CD4-positive, alpha-beta memory T cell (primary cell): ENCODE measurements around the gene ECHDC3. TPM values are rescaled to one million over a fixed set of nuclear protein-coding genes. Genes with fewer than 3 reads are reported as not detected.

Experiments used
- CTCF ChIA-PET: fragments of 350-600 bp; sonication (Branson Sonifier 250); formaldehyde crosslinking; loops from one replicate; lab custom pipeline; 2021; ENCODE audit warnings: inconsistent platforms; ENCODE audit not compliant: partially characterized antibody; lab: Charles Lee
- POLR2A ChIA-PET: fragments of 350-600 bp; sonication (Branson Sonifier 250); formaldehyde crosslinking; loops from one replicate; lab custom pipeline; 2021; ENCODE audit not compliant: partially characterized antibody; lab: Charles Lee
- DNase-seq, 5 donors: peaks; one replicate each; pipeline versions ENCODE4 v3.0.0 to v3.0.0-alpha.2; 2020 to 2022; ENCODE audit warnings: mixed read lengths in 1 of 5
- H3K27ac ChIP-seq: one replicate; pipeline ENCODE4 v1.7.0; 2013; ENCODE audit warnings: low read depth, low read length
- H3K27me3 ChIP-seq: 2 replicates; pipeline ENCODE4 v1.7.0; 2013; ENCODE audit warnings: mild to moderate bottlenecking, low read length, moderate library complexity; ENCODE audit not compliant: insufficient read depth
- H3K36me3 ChIP-seq: 2 replicates; pipeline ENCODE4 v1.7.0; 2013; ENCODE audit warnings: mild to moderate bottlenecking, low read length, moderate library complexity; ENCODE audit not compliant: insufficient read depth
- H3K4me1 ChIP-seq: 2 replicates; pipeline ENCODE4 v1.7.0; 2013; ENCODE audit warnings: mild to moderate bottlenecking, low read length, moderate library complexity; ENCODE audit not compliant: insufficient read depth
- H3K4me3 ChIP-seq, 2 donors: one replicate each; pipeline ENCODE4 v1.7.0; 2013; ENCODE audit warnings: low read length in 2 of 2, mild to moderate bottlenecking in 1 of 2
- H3K9me3 ChIP-seq, 2 donors: one replicate each; pipeline ENCODE4 v1.7.0; 2013; ENCODE audit warnings: low read length in 2 of 2, control low read depth in 1 of 2; ENCODE audit not compliant: control insufficient read depth in 1 of 2
- H3K27ac Mint-ChIP-seq, 7 donors: one replicate each; pipeline ENCODE4 v1.8.0; 2020 to 2021; ENCODE audit warnings: mixed read lengths in 7 of 7, mild to moderate bottlenecking in 6 of 7, inconsistent platforms in 3 of 7, moderate library complexity in 3 of 7
- H3K27me3 Mint-ChIP-seq, 2 donors: one replicate each; pipeline ENCODE4 v1.8.0; 2020 to 2021; ENCODE audit warnings: mixed read lengths in 2 of 2
- H3K36me3 Mint-ChIP-seq, 2 donors: one replicate each; pipeline ENCODE4 v1.8.0; 2020 to 2021; ENCODE audit warnings: mixed read lengths in 2 of 2, inconsistent platforms in 1 of 2, mild to moderate bottlenecking in 1 of 2
- H3K4me1 Mint-ChIP-seq, 4 donors: one replicate each; pipeline ENCODE4 v1.8.0; 2020 to 2021; ENCODE audit warnings: mixed read lengths in 4 of 4, mild to moderate bottlenecking in 1 of 4
- H3K4me3 Mint-ChIP-seq, 8 donors: one replicate each; pipeline ENCODE4 v1.8.0; 2020 to 2021; ENCODE audit warnings: mixed read lengths in 8 of 8, mild to moderate bottlenecking in 7 of 8, moderate library complexity in 6 of 8, inconsistent platforms in 3 of 8
- H3K9me3 Mint-ChIP-seq, 8 donors: one replicate each; pipeline ENCODE4 v1.8.0; 2020 to 2021; ENCODE audit warnings: mixed read lengths in 8 of 8, mild to moderate bottlenecking in 5 of 8, inconsistent platforms in 3 of 8, moderate library complexity in 1 of 8
- intact Hi-C: fragments of 100-400 bp; cut with micrococcal nuclease; formaldehyde crosslinking; loops from one replicate; pipeline ENCODE4 v1.15.1; 2023
- polyA plus RNA-seq, 2 donors: library from polyadenylated mRNA; unstranded; fragments of 300-500 nt; fragmentation: Illumina TruSeq; gene quantifications; one replicate each; pipeline ENCODE4 v1.2.3, GENCODE V29; 2021
- total RNA-seq, 2 experiments: library from RNA; stranded (reverse); gene quantifications; one replicate each; pipeline ENCODE4 v1.2.3, GENCODE V29; 2021

Gene ECHDC3
- total and polyA plus RNA-seq, 4 experiments from 2014 or later: 0.14 to 0.49 (median 0.47) TPM; not detected in 1

DNA sequence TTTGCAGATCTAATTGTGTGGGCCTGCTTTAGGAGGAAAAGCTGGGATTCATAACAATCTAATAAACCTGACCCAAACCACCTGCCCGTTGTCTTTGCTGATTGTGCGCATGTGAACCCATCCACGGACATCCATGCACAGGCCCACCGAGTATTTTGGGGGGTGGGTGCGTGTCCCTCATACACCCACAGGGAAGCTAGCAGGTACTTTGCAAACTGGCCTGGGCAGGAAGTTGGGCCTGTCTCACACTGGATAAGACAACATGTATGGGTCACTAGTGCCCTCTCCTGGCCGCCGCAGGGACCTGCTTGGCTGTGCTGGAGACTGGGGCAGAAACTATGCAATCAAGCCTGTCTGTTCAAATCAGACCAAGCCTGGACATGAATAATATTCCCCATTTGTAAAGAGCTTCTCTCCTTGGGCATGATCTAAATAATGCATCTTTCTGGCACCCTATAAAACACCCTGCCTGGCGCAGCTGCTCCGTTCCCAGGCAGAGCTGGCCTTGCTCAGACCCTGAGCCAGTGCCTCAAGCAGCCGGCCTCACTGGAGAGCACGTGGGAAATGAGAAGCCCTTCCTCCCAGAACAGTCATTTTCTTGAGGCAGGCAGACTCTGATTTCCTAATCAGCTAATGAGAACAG lies 15.8 kb downstream of the ECHDC3 start:
- intact Hi-C loops: loop anchor here (1.0 to 10.0 kb wide), 3 partner anchors 33 to 243 kb away; partner anchors contain the start of gene USP6NL
- no peak overlapping the region for H3K27ac ChIP-seq
- POLR2A ChIA-PET: interaction anchor here (0.6 to 1.1 kb wide), 4 partner anchors 9 to 242 kb away, joined by 3 to 4 read pairs (median 3); no protein-coding TSS in a partner anchor

GRCh38 chr10:11758527-11759236 lies 16.5 kb downstream of the ECHDC3 start:
- no peak overlapping the region for H3K27ac ChIP-seq
- H3K27me3 Mint-ChIP-seq: peaks cover 0 to 1% of the 10 kb centered on the region in 2 donors
- intact Hi-C loops: loop anchor here (1.0 to 10.0 kb wide), 3 partner anchors 33 to 243 kb away; partner anchors contain the start of gene USP6NL
- no peaks in the 10 kb centered on the region for H3K9me3 Mint-ChIP-seq
- POLR2A ChIA-PET: no interaction called here
- CTCF ChIA-PET: interaction anchor here (0.7 to 8.3 kb wide), 17 partner anchors 9 to 255 kb away, joined by 3 to 132 read pairs (median 5); no protein-coding TSS in a partner anchor
- no peak overlapping the region for H3K27ac Mint-ChIP-seq
- no peaks in the 10 kb centered on the region for H3K4me1 ChIP-seq
- DNase-seq: no peak
- H3K36me3 ChIP-seq: no peaks in the 10 kb centered on the region
- H3K4me1 Mint-ChIP-seq: peaks cover 0 to 4% (median 3%) of the 10 kb centered on the region in 4 donors
- no peak overlapping the region for H3K4me3 Mint-ChIP-seq
- H3K4me3 ChIP-seq: no peak overlapping the region
- H3K9me3 ChIP-seq: no peaks in the 10 kb centered on the region
- H3K27me3 ChIP-seq: no peaks in the 10 kb centered on the region
- no peaks in the 10 kb centered on the region for H3K36me3 Mint-ChIP-seq

More for the DNA sequence above, 15.8 kb downstream of the ECHDC3 start:
- Mint-ChIP-seq H3K27ac (peak overlapping the region in 2 of 7 donors; percentile 25 to 66), H3K4me3 (no peak overlapping the region), H3K4me1 (peaks cover 0 to 4% (median 3%) of the 10 kb centered on the region in 4 donors), H3K27me3 (peaks cover 0 to 1% of the 10 kb centered on the region in 2 donors), H3K9me3 (no peaks in the 10 kb centered on the region), H3K36me3 (no peaks in the 10 kb centered on the region)
- Histone ChIP-seq H3K4me3 (no peak overlapping the region), H3K27me3 (no peaks in the 10 kb centered on the region), H3K9me3 (no peaks in the 10 kb centered on the region), H3K4me1 (no peaks in the 10 kb centered on the region), H3K36me3 (no peaks in the 10 kb centered on the region)
- CTCF ChIA-PET: interaction anchor here (0.7 to 8.3 kb wide), 22 partner anchors 10 to 531 kb away, joined by 3 to 132 read pairs (median 5); no protein-coding TSS in a partner anchor
- peak; percentile 70 to 82 (median 76) for DNase-seq

DNA sequence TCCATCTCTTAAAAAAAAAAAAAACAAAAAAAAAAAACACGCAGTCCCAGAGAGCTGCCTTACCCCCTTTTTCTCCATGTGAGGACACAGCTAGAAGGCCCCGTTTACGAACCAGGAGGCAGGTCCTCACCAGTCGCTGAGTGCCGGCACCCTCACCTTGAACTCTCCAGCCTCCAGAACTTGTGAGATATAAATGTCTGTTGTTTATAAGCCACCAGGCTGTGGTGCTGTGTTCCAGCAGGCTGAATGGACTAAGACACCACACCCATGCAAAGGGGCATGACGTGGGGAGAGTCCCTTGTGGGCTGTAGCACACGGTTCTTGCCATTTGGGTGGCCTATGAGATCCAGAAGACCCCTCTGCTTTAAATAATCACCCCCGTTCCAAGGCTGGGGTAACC lies 17.2 kb downstream of the ECHDC3 start:
- Mint-ChIP-seq H3K9me3 (no peaks in the 10 kb centered on the region), H3K27me3 (peaks cover 0 to 1% of the 10 kb centered on the region in 2 donors), H3K4me1 (peaks cover 0 to 4% (median 3%) of the 10 kb centered on the region in 4 donors), H3K36me3 (no peaks in the 10 kb centered on the region), H3K27ac (no peak overlapping the region), H3K4me3 (no peak overlapping the region)
- intact Hi-C loops: loop anchor here (10.0 kb wide), 1 partner anchor 145 kb away; the partner anchor contains the start of gene USP6NL
- Histone ChIP-seq H3K36me3 (no peaks in the 10 kb centered on the region), H3K4me3 (no peak overlapping the region), H3K9me3 (no peaks in the 10 kb centered on the region), H3K27me3 (no peaks in the 10 kb centered on the region), H3K27ac (no peak overlapping the region), H3K4me1 (no peaks in the 10 kb centered on the region)
- CTCF ChIA-PET: interaction anchor here (0.7 to 8.3 kb wide), 4 partner anchors 20 to 245 kb away, joined by 3 to 132 read pairs (median 27); no protein-coding TSS in a partner anchor
- no peak for DNase-seq
- POLR2A ChIA-PET: no interaction called here

DNA sequence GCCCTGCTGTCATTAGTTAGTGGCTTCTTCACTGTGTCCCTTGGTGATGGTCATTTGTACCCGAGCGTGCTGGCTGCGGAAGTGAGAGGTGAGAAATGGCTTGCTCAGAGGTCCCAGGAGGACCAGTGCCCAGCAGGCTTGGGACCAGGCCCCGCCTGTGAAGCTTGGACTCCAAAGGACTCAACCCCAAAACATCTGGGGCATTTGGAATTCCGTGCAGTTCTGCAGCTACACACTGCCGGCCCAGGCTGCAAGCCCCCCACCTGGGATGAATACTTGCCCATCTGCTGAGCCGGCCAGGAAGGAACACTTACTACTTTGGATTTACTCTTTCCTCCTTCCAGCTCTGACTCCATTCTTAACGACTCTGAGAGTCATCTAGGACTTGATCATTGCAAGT lies 18.0 kb downstream of the ECHDC3 start:
- ChIA-PET POLR2A (no interaction called here), CTCF (interaction anchor here (0.9 to 8.3 kb wide), 3 partner anchors 20 to 245 kb away, joined by 4 to 132 read pairs (median 50); no protein-coding TSS in a partner anchor)
- no peak overlapping the region for H3K27ac ChIP-seq
- peaks cover 0 to 1% of the 10 kb centered on the region in 2 donors for H3K27me3 Mint-ChIP-seq
- H3K27me3 ChIP-seq: no peaks in the 10 kb centered on the region
- H3K36me3 Mint-ChIP-seq: no peaks in the 10 kb centered on the region
- H3K36me3 ChIP-seq: no peaks in the 10 kb centered on the region
- no peak overlapping the region for H3K4me3 ChIP-seq
- DNase-seq: no peak
- H3K4me3 Mint-ChIP-seq: no peak overlapping the region
- intact Hi-C loops: no loop called here
- no peaks in the 10 kb centered on the region for H3K9me3 Mint-ChIP-seq
- H3K4me1 Mint-ChIP-seq: peaks cover 0 to 4% (median 3%) of the 10 kb centered on the region in 4 donors
- H3K27ac Mint-ChIP-seq: no peak overlapping the region
- H3K9me3 ChIP-seq: no peaks in the 10 kb centered on the region
- no peaks in the 10 kb centered on the region for H3K4me1 ChIP-seq

- H3K27me3 Mint-ChIP-seq: peaks cover under 1 to 1% of the 10 kb centered on the region in 2 donors
- Histone ChIP-seq H3K36me3 (no peaks in the 10 kb centered on the region), H3K27ac (no peak overlapping the region), H3K27me3 (no peaks in the 10 kb centered on the region), H3K9me3 (no peaks in the 10 kb centered on the region), H3K4me3 (no peak overlapping the region), H3K4me1 (no peaks in the 10 kb centered on the region)
- CTCF ChIA-PET: interaction anchor here (5.5 to 8.3 kb wide), 2 partner anchors 241 to 246 kb away, joined by 50 to 132 read pairs; no protein-coding TSS in a partner anchor
- intact Hi-C loops: no loop called here
- DNase-seq: no peak
- H3K9me3 Mint-ChIP-seq: no peaks in the 10 kb centered on the region
- H3K27ac Mint-ChIP-seq: peak overlapping the region in 1 of 7 donors; percentile 24
- peaks cover 0 to 4% (median 3%) of the 10 kb centered on the region in 4 donors for H3K4me1 Mint-ChIP-seq
- POLR2A ChIA-PET: no interaction called here
- H3K4me3 Mint-ChIP-seq: no peak overlapping the region
- H3K36me3 Mint-ChIP-seq: no peaks in the 10 kb centered on the region
These were observed 18.7 kb downstream of the ECHDC3 start for GRCh38 chr10:11760861-11761260.

- CTCF ChIA-PET: interaction anchor here (5.5 to 8.3 kb wide), 2 partner anchors 242 to 247 kb away, joined by 50 to 132 read pairs; no protein-coding TSS in a partner anchor
- intact Hi-C loops: no loop called here
These were observed 19.2 kb downstream of the ECHDC3 start for GRCh38 chr10:11761431-11761830.

More at GRCh38 chr10:11761431-11761830, 19.2 kb downstream of the ECHDC3 start:
- H3K4me3 ChIP-seq: no peak overlapping the region
- Mint-ChIP-seq H3K36me3 (no peaks in the 10 kb centered on the region), H3K4me1 (peaks cover 0 to 4% (median 3%) of the 10 kb centered on the region in 4 donors), H3K4me3 (no peak overlapping the region), H3K27ac (no peak overlapping the region), H3K9me3 (no peaks in the 10 kb centered on the region), H3K27me3 (peaks cover 1 to 3% of the 10 kb centered on the region in 2 donors)
- POLR2A ChIA-PET: no interaction called here
- no peaks in the 10 kb centered on the region for H3K36me3 ChIP-seq
- no peaks in the 10 kb centered on the region for H3K9me3 ChIP-seq
- DNase-seq: no peak
- no peaks in the 10 kb centered on the region for H3K27me3 ChIP-seq
- no peak overlapping the region for H3K27ac ChIP-seq
- H3K4me1 ChIP-seq: no peaks in the 10 kb centered on the region
